NCI-H128 (cell line): Measurements from ENCODE around the gene TMEM134.
A peak's percentile ranks its signal among the peaks of the same experiment; 100 is the strongest.

Source experiments
- DNase-seq: peaks from one replicate; lab custom pipeline; 2025; ENCODE audit not compliant: unreplicated experiment; lab: John Stamatoyannopoulos, UW

The TMEM134 gene

DNA sequence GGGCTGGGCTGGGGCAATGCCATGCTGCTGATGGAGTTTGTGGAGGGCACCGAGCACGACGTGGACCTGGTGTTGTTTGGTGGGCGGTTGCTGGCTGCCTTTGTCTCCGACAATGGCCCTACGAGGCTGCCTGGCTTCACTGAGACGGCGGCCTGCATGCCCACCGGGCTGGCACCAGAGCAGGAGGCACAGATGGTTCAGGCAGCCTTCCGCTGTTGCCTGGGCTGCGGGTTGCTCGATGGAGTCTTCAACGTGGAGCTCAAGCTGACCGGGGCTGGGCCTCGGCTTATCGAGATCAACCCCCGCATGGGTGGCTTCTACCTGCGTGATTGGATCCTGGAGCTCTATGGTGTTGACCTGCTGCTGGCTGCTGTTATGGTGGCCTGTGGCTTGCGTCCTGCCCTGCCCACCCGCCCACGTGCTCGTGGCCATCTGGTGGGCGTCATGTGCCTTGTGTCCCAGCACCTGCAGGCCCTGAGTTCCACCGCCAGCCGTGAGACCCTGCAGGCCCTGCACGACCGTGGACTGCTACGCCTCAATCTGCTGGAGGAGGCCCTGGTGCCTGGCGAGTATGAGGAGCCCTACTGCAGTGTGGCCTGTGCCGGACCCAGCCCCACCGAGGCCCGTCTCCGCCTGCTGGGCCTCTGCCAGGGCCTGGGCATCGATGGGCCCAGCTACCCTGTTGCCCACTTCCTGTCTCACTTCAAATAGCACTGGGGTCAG lies 45.0 kb downstream of the TMEM134 start:
- DNase-seq, result no peak

DNA sequence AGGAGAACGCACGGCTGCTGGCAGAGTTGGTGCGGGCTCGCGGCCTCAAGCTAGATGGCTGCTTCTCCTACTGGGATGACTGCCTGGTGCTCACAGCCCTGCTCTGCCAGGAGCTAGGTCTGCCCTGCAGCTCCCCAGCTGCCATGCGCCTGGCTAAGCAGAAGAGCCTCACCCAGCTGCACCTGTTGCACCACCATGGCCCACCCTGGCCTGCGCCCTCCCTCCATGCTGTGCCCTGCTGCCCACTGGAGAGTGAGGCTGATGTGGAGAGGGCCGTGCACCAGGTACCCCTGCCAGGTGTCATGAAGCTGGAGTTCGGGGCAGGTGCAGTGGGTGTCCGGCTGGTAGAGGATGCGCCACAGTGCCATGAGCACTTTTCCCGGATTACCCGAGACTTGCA lies 45.6 kb downstream of the TMEM134 start:
- DNase-seq, result no peak

- DNase-seq, result no peak
These were observed 46.2 kb downstream of the TMEM134 start for GRCh38 chr11:67422891-67423290.

DNA sequence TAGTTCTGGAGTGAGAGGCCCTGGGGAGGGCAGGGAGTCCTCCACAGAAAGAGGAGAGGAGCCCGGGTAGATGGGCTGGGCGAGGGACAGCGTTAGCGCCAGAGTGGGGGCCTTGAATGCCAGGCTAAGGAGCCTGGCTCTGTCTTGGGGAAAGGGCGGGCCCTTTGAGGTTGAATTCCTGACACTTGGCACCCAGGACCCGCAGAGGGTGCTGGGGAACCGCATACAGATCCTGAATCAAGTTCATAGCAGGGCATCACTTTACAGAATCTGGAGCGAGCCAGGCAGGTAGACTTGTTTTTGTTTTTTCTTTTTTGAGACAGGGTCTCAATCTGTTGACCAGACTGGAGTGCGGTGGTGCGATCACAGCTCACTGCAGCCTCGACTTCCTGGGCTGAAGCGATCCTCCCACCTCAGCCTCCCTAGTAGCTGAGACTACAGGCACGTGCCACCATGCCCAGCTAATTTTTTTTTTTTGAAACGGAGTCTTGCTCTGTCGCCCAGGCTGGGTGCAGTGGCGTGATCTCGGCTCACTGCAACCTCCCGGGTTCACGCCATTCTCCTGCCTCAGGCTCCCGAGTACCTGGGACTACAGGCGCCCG lies 47.5 kb downstream of the TMEM134 start:
- DNase-seq, result no peak

DNA sequence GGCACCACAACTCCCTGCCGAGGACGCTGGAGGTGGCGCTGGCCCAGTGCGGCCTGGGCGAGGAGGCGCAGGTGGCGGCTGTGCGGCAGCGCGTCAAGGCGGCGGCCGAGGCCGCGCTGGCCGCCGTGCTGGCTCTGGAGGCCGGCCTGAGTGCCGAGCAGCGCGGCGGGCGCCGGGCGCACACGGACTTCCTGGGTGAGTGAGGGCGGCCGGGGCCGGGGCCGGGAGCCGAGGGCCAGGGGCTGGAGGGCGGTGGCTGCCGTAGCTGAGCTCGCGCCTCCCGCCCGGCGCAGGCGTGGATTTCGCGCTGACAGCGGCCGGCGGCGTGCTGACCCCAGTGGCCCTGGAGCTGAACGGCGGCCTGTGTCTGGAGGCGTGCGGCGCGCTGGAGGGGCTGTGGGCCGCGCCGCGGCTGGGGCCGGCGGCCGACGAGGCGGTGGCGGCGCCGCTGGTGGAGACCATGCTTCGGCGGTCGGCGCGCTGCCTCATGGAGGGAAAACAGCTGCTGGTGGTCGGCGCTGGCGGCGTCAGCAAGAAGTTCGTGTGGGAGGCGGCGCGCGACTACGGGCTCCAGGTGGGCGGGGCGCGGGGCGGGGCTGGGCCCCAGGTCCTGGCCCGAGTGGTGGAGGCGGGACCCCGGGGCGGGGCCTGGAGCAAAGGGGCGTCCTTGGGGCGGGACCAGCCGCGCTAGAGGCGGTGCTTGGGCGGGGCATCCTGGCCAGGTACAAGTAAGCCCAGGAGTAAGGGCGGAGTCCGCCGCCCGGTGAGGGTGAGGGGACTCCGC lies 48.2 kb downstream of the TMEM134 start:
- peak; percentile 75 for DNase-seq

DNA sequence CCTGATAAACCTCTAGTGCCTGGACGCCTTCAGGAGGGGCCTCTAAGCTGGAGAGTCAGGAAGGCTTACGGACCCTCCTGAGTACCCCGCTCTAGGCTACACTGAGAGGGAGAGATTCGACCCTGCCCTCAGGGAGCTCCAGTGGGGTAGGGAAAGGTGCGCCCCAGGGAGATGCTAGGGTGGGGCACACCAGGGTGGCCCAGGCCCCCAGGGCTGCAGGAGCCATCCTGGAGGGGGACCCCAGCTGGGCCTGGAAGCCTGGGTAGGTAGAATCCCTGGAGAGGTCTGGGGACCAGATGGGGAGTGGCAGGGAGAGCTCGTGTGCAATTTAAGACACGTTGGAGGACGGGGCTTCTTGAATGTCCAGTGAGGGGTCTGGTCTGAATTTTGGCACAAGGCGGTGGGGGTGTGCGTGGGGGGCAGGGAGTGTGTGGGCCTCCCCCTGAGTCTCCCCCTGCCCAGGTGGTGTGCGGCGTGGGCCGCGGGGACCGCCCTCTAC lies 48.9 kb downstream of the TMEM134 start:
- DNase-seq, result no peak

DNA sequence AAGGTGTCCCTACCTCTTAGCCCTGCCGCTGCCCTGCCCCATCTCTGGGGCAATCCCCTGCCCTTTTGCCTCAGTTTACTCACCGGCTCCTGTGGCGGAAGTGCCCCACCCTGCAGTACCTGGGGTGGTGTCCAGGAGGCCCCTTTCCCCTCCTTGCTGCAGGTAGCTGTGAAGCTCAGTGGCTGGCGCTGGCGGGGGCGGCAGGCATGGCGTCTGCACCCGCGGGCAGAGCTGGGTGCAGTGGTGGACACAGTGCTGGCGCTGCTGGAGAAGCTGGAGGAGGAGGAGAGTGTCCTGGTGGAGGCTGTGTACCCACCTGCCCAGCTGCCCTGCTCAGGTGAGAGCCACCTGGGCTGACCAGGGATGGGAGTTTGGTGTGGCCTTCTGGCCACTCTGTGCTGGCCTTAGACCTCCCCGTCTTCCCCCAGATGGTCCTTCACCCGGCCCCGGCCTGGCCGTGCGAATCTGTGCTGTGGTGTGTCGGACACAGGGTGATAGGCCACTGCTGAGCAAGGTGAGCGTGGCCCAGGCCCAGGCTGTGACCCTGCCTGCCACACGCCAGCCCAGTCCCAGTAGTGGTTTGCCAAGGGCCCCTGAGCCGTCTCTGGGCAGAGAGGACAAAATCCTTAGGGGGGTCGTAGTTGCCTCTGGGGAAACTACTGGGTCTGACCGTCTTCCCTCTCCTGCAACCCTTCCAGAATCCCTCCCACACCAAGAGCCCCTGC lies 49.6 kb downstream of the TMEM134 start:
- DNase-seq, result no peak

DNA sequence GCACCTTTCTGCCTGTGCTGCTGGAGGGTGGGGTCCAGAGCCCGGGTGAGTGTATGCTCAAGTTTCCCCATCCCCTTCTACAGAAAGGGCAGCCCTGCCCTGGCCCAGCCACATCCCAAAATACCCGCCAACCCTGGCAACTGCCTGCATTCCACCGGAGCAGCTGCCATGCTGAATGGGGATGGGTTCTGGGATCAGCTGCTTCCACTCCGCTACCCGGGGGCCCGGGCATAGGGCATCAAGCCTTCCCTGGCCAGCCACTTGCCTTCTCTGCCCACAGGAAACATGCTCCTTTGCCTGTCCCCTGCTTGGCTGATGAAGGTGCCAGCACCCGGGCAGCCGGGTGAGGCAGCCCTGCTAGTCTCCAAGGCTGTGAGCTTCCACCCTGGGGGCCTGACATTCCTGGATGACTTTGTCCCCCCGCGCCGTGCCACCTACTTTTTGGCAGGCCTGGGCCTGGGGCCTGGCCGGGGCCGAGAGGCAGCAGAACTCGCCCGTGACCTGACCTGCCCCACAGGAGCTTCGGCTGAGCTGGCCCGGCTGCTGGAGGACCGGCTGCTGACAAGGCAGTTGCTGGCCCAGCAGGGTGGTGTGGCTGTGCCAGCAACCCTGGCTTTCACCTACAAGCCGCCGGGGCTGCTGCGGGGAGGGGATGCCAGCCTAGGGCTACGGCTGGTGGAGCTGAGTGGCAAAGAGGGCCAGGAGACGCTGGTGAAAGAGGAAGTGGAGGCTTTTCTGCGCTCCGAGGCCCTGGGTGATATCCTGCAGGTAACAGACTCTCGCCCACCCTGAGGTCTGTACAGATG lies 50.4 kb downstream of the TMEM134 start:
- DNase-seq, result no peak

DNA sequence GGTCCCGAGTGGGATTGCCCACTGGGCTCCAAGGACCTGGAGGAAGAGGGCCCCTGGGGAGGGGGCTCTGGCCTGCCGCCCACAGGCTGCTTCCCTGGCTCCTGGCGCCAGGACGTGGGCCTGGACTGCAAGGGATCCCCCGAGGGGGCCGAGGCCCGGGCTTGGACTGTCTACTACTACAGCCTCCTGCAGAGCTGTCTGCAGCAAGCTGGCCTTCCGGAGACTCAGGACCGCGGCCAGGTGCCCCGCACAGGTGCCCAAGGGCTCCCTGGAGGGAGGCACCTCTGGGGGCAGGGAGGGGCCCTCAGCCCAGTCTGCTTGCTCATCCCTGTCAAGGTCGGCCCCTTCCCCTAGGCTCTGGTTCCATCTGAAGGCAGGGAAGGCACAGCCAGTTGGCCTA lies 51.6 kb downstream of the TMEM134 start:
- no peak for DNase-seq

GRCh38 chr11:67416416-67417335 lies 52.4 kb downstream of the TMEM134 start:
- DNase-seq, result no peak

- DNase-seq, result no peak
These were observed 53.3 kb downstream of the TMEM134 start, which contains the start of gene CARNS1 for GRCh38 chr11:67415501-67416304. Gene CARNS1 (plus strand): TSS chr11:67415678. CDS start chr11:67416200, 522 bp downstream.

GRCh38 chr11:67413266-67413849 lies 55.7 kb downstream of the TMEM134 start:
- DNase-seq, result no peak

DNA sequence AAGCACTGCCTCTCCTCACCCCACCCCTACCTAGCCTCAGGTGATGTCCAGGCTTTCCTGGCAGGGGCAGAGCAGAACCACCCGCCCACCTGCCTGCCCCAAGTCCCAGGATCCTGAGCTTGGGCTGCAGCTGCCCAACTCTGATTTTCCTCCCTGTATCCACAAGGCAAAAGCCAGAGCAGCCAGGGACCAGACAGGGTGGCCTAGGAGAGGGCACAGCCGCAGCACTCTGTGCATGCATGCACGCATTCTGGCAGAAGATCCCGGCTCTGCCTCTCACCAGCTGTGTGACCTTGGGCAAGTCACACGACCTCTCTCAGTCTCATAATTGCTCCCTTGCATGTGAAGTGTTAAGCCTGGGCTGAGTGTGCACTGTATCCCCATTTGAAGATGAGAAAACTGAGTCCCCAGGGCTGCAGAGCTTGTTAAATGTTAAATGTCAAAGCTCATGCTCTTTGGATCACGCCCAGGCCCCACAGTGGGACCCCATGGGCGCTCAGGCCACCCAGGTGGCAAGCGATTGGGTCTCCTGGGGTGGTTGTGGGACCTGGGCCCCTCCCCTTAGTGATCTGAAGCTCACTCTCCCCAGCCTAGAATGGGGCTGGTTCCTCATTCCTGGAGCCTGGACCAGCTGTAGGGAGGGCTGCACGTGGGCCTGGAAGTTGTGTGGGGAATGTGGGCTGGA lies 56.4 kb downstream of the TMEM134 start:
- DNase-seq, result no peak

DNA sequence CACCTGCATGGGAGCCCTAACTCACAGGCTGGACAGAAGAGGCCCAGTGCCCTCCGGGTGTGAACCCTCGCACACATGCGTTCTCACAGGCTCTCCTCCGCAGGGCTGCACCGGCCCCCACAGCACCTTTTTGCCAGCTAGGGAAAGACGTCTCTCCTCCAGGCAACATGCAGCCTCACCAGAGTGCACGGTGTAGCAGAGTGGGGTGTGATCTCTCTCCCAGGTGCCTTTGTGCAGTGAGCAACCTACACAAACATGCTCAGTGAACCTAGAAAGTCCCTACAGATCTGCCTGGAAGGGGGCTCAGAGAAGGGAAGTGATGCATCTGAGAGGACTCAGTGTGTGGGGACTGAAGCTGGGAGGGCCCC lies 57.3 kb downstream of the TMEM134 start:
- no peak for DNase-seq
